ENCODE results near the gene RFXANK. TPM values are rescaled to one million over a fixed set of nuclear protein-coding genes. Genes with fewer than 3 reads are reported as not detected.

RFXANK gene
- total and polyA plus RNA-seq, 9 of the 15 experiments (the other 6 are each of a cell fraction or from before 2014, with no cell fraction given) = 68.6 to 181 (median 150) TPM

- TF ChIP-seq CCNT2 (IDR thresholded peaks at IDR 0.05; ENCODE audit: borderline replicate concordance, extremely low read depth, insufficient read length, low read depth, low read length) (peak; percentile 21), FOXM1 (IDR thresholded peaks at IDR 0.05; ENCODE audit: low read depth) (0 out of 2 replicates have a peak, but pooled peaks have one; percentile 24), FOXM1 (CRISPR knock-in tag; IDR thresholded peaks at IDR 0.05; ENCODE audit: low read depth) (no peak), POLR2G (IDR thresholded peaks at IDR 0.05; ENCODE audit: low read depth, low read length) (peak; percentile 81), NFRKB (IDR thresholded peaks at IDR 0.05; ENCODE audit: low read depth) (peak; percentile 87), EP300 (IDR thresholded peaks at IDR 0.05; ENCODE audit: low read length) (peak; percentile 55; the same call in 1 of the 2 replicates), POLR2A (conservative IDR thresholded peaks at IDR 0.05) (0 out of 2 replicates have a peak, but pooled peaks have one; percentile 8), FOXK1 (CRISPR knock-in tag; IDR thresholded peaks at IDR 0.05; ENCODE audit: borderline replicate concordance) (no peak), CREB5 (CRISPR knock-in tag; IDR thresholded peaks at IDR 0.05) (no peak), TOE1 (IDR thresholded peaks at IDR 0.05; ENCODE audit: borderline replicate concordance) (peak; percentile 17; the same call in 1 of the 2 replicates), TOE1 (CRISPR knock-in tag; IDR thresholded peaks at IDR 0.05; ENCODE audit: borderline replicate concordance, low read depth) (no peak), ID3 (CRISPR knock-in tag; IDR thresholded peaks at IDR 0.05) (no peak), ID3 (tag; IDR thresholded peaks at IDR 0.05) (peak; percentile 34; the same call in 1 of the 2 replicates)
- TF ChIP-seq, protein P1, sequence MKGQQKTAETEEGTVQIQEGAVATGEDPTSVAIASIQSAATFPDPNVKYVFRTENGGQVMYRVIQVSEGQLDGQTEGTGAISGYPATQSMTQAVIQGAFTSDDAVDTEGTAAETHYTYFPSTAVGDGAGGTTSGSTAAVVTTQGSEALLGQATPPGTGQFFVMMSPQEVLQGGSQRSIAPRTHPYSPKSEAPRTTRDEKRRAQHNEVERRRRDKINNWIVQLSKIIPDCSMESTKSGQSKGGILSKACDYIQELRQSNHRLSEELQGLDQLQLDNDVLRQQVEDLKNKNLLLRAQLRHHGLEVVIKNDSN (CRISPR knock-in tag; IDR thresholded peaks at IDR 0.05) = no peak
- TF ChIP-seq, protein P2, sequence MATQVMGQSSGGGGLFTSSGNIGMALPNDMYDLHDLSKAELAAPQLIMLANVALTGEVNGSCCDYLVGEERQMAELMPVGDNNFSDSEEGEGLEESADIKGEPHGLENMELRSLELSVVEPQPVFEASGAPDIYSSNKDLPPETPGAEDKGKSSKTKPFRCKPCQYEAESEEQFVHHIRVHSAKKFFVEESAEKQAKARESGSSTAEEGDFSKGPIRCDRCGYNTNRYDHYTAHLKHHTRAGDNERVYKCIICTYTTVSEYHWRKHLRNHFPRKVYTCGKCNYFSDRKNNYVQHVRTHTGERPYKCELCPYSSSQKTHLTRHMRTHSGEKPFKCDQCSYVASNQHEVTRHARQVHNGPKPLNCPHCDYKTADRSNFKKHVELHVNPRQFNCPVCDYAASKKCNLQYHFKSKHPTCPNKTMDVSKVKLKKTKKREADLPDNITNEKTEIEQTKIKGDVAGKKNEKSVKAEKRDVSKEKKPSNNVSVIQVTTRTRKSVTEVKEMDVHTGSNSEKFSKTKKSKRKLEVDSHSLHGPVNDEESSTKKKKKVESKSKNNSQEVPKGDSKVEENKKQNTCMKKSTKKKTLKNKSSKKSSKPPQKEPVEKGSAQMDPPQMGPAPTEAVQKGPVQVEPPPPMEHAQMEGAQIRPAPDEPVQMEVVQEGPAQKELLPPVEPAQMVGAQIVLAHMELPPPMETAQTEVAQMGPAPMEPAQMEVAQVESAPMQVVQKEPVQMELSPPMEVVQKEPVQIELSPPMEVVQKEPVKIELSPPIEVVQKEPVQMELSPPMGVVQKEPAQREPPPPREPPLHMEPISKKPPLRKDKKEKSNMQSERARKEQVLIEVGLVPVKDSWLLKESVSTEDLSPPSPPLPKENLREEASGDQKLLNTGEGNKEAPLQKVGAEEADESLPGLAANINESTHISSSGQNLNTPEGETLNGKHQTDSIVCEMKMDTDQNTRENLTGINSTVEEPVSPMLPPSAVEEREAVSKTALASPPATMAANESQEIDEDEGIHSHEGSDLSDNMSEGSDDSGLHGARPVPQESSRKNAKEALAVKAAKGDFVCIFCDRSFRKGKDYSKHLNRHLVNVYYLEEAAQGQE (IDR thresholded peaks at IDR 0.05; ENCODE audit: borderline replicate concordance) = peak; percentile 26; the same call in 1 of the 2 replicates
- TF ChIP-seq, protein P2 (CRISPR knock-in tag; IDR thresholded peaks at IDR 0.05; ENCODE audit: low read depth) = no peak
Observed at GRCh38 chr19:19171821-19172532, 20.1 kb upstream of the RFXANK start (continued).

Measured in K562 (cell line).